GM21526 (cell line): ENCODE measurements around the gene ATP13A2.

ENCODE experiments used
- ATAC-seq: cut with Tn5 transposase; IDR thresholded peaks from one replicate; pipeline ENCODE4 v1.9.1; 2021; ENCODE audit warnings: moderate library complexity; ENCODE audit not compliant: unreplicated experiment, low FRiP score

The ATP13A2 gene

DNA sequence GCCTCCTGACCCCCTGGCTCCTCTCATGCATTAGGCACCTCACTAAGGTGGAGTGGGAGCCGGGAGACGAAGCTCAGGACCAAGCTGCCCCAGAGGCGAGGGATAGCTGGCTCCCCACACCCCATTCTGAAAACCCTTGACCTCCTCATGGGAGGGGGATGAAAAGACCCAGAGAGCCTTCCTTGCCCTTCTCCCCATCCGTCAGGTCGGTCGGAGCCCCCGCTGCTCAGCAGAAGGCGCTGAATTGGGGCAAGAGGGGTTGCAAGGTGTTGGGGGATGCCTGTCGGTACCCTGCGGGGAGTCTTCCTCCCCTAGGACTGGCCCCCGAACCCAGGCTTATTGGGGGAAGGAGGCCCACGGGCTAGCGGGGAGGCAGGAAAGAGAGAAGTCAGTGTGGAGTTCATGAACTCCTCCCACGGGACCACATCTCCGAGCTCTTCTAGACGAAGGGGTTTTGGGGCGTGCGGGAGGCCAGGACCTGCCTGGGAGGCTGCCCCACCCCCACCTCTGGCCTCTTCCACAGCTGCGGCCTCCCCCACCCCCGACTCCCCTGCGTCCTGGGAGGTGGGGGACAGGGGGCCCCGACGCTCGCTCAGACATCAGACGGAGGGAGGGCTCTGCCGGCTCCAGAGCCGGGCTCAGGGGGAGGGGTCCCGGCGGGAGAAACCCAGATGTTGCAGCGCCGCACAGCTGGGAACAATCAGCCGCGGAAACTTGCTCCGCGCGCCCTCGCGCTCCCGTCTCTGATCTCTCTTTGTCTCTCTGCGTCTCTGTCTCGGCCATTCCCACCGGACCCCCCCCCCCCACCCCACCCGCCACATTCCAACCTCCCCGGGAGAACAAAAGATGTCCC lies 32.0 kb downstream of the ATP13A2 start:
- no peak for ATAC-seq

GRCh38 chr1:16978567-16979474 lies 32.9 kb downstream of the ATP13A2 start:
- ATAC-seq: no peak

DNA sequence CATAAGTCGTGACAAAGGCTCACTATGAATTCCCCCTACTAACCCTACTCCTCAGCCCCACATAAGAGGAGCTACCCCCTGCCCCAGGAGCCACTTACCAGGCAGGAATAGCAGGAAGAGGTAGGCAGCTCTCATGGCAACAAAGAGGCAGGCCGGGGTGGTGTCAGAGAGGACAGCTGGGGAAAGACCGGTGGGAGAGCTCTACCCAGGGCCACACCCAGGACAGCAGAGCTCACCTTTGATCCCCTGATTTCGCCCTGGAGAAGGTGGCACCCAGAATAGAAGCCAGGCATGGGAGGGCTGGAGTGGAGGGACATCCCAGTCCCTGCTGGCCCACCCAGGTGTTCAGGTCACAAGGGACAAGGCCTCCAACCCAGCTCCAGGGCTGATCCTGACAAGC lies 33.6 kb downstream of the ATP13A2 start:
- ATAC-seq: no peak

GRCh38 chr1:16977377-16977776 lies 34.4 kb downstream of the ATP13A2 start:
- ATAC-seq: no peak

DNA sequence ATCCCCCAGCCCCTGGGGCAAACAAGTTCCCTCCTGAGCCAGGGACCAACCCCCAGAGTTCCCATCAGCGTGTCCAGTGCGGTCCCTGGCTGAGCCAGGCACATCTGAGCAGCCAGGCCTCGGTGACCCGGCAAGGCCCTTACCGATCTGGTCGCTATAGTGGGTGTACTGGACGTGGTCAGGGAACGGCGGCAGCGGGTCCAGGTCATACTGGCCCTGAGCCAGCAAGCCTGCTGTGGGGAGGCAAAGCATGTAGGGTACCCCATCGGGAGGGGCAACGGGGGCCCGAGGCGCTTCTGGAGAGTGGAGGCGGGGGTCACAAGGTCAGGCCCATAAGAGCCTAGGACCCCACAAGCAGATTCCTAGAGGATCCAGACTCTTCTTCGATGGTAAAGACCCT lies 34.8 kb downstream of the ATP13A2 start:
- ATAC-seq: no peak

- ATAC-seq: no peak
Observed at GRCh38 chr1:16975838-16976237, 35.9 kb downstream of the ATP13A2 start.

DNA sequence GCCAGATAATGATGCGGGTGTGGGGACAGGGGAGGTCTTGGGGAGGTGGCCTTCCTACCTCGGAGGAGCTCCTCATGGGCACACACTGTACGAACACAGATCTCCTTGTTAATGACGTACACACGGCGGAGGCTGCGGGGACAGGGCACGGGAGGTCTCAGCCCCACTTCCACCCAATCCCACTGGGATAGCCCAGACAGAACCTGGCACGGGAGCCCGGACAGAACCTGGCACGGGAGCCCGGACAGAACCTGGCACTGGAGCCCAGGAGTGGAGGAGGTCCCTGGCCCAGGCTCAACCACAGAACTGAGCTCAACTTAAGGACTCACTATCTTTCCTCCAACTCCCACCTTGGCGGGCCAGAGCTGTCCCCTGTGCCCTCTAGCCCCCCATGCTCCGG lies 36.5 kb downstream of the ATP13A2 start:
- ATAC-seq: no peak

DNA sequence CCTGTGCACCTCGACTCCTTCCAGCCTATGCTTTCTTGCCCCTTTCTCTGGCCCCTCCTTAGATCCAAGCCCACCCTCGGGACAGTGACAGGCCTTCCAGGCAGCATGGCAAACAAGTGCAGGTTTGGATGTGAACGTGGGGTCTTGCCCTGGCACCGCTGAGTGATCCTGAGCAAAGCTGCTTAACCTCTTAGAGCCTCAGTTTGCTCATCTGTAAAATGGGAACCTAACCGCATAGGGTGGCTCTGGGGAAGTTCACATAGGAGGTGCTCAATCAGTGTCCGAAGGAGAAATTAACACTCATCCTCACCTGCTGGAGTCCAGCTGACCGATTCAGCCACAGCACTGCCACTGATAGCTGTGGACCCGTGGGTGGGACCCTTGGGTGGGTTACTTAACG lies 38.5 kb downstream of the ATP13A2 start:
- ATAC-seq: no peak

- ATAC-seq: no peak
Observed at GRCh38 chr1:16972189-16972895, 39.4 kb downstream of the ATP13A2 start.

- no peak for ATAC-seq
Observed at GRCh38 chr1:16971341-16972188, 40.2 kb downstream of the ATP13A2 start.

GRCh38 chr1:16970132-16970910 lies 41.4 kb downstream of the ATP13A2 start:
- ATAC-seq: no peak

DNA sequence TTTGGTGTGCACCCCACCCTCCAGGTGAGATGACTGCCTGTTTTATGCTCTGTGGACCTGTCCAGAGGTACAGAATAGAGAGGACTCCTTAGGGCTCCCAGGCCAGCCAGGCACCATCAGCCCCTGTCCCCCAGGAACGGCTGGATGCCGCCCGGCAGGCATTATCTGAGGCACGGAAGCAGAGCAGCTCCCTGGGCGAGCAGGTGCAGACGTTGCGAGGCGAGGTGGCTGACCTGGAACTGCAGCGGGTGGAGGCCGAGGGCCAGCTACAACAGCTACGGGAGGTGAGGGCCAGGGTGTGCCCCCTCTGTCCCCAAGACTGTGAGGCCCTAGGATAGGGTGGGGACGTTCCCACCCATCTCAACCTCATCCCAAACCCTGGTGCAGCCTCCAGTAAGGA lies 42.1 kb downstream of the ATP13A2 start:
- no peak for ATAC-seq

DNA sequence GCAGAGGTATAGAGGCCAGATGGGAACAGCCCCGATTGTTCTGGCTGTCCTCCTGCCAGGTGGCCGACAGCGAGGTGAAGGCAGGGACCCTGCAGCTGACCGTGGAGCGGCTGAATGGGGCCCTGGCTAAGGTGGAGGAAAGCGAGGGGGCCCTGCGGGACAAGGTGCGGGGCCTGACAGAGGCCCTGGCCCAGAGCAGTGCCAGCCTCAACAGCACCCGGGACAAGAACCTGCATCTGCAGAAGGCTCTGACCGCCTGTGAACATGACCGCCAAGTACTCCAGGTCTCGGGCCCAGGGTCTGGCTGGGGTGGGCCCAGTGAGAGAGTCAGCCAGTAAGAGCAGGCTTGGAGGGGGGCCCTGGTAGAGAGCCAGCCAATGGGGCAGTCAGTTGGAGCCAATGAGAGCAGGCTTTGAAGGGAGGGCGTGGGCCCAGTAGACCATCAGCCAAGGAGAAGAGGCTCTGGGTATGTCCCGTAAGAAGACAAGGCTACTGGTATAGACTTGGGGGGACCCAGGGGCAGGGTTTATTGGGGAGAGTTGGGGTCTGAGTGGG lies 42.6 kb downstream of the ATP13A2 start:
- ATAC-seq: no peak

- ATAC-seq: no peak
Observed at GRCh38 chr1:16968372-16968771, 43.4 kb downstream of the ATP13A2 start.

- ATAC-seq: no peak
Observed at GRCh38 chr1:16967962-16968361, 43.8 kb downstream of the ATP13A2 start.

GRCh38 chr1:16967095-16967575 lies 44.6 kb downstream of the ATP13A2 start:
- ATAC-seq: no peak

- no peak for ATAC-seq
Observed at GRCh38 chr1:16966282-16966681, 45.4 kb downstream of the ATP13A2 start.

GRCh38 chr1:16965486-16966067 lies 46.2 kb downstream of the ATP13A2 start:
- ATAC-seq: no peak
